Ishikawa (cell line): Measurements from ENCODE around the gene KCNT1.

Experiments used
- CEBPB ChIP-seq: IDR thresholded peaks from 2 replicates; pipeline ENCODE4 v1.6.1; 2012
- CREB1 ChIP-seq: IDR thresholded peaks from 2 replicates; pipeline ENCODE4 v1.6.1; 2012; ENCODE audit warnings: low read depth
- EGR1 ChIP-seq: IDR thresholded peaks from 2 replicates; pipeline ENCODE4 v1.6.1; 2012
- EP300 ChIP-seq: IDR thresholded peaks from 2 replicates; pipeline ENCODE4 v1.6.1; 2012; ENCODE audit warnings: borderline replicate concordance
- FOXM1 ChIP-seq: IDR thresholded peaks from 2 replicates; pipeline ENCODE4 v1.6.1; 2012; ENCODE audit warnings: low read depth, borderline replicate concordance
- NFIC ChIP-seq: IDR thresholded peaks from 2 replicates; pipeline ENCODE4 v1.6.1; 2012
- RAD21 ChIP-seq: IDR thresholded peaks from 2 replicates; pipeline ENCODE4 v1.6.1; 2012; ENCODE audit warnings: low read depth
- TAF1 ChIP-seq: IDR thresholded peaks from 2 replicates; pipeline ENCODE4 v1.6.1; 2012; ENCODE audit warnings: low read depth, mild to moderate bottlenecking
- TCF12 ChIP-seq: IDR thresholded peaks from 2 replicates; pipeline ENCODE4 v1.6.1; 2012; ENCODE audit warnings: low read depth
- TEAD4 ChIP-seq: IDR thresholded peaks from 2 replicates; pipeline ENCODE4 v1.6.1; 2012
- YY1 ChIP-seq: IDR thresholded peaks from 2 replicates; pipeline ENCODE4 v1.6.1; 2012; ENCODE audit warnings: low read depth
- ZBTB7A ChIP-seq: IDR thresholded peaks from 2 replicates; pipeline ENCODE4 v1.6.1; 2012; ENCODE audit warnings: low read depth
- TF ChIP-seq, protein P1 (sequence below): IDR thresholded peaks from 2 replicates; pipeline ENCODE4 v1.6.1; 2012
- TF ChIP-seq, protein P2 (sequence below): IDR thresholded peaks from 2 replicates; pipeline ENCODE4 v1.6.1; 2012
- TF ChIP-seq, protein P3 (sequence below): IDR thresholded peaks from 2 replicates; pipeline ENCODE4 v1.6.1; 2012; ENCODE audit warnings: low read depth, mild to moderate bottlenecking

KCNT1 gene

DNA sequence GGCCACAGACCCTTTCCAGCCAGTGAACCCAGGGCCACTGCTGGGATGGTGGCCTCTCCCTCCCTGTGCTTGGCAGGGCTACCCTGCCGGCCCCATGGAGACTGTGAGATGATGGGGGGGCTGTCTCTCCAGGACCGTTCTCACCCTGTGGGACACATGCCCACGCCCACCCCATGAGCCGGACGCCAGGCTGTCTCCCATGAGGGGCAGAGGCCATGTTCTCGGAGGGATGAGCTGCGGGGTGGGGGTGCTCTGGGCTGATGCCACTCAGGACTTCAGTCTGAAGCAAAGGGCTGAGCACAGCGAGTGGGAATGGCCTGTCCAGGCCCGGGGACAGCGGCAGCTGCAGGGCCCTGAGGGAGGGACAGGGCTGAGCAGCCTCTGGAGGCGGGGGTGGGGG is 88.9 kb downstream of the KCNT1 start:
- TF ChIP-seq TAF1 (no peak), RAD21 (no peak), TCF12 (no peak), ZBTB7A (no peak)

DNA sequence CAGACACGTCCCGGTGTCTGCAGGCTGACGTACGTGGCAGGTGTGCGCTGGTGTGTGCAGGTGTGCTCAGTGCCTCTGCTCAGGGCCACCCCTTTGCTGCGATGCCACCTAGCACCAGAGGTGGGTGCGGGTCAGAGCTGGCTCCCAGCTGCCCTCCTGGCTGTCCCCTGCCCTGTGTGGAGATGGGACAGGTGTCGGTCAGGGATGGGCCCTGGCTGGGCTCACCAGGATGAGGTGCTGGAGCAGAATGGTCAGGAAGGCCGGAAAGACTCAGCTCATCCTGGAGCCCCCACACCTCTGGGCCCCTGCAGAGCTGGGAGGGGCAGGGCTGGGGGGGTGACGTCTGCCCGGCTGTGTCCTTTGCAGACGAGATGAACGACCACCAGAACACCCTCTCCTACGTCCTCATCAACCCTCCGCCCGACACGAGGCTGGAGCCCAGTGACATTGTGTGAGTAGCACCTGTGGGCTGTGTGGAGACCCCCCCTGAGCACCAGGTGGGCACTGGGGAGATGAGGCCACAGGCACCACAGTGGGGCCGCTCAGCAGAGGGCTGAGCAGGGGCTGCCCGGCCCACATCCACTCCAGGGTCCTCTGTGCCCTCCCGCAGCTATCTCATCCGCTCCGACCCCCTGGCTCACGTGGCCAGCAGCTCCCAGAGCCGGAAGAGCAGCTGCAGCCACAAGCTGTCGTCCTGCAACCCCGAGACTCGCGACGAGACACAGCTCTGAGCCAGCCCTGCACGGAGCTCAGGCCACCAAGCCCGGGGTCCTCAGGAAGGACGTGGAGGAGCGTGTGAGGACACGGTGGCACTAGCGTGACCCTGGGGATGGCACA is 89.7 kb downstream of the KCNT1 start:
- TF ChIP-seq CREB1 (no peak), ZBTB7A (no peak)

DNA sequence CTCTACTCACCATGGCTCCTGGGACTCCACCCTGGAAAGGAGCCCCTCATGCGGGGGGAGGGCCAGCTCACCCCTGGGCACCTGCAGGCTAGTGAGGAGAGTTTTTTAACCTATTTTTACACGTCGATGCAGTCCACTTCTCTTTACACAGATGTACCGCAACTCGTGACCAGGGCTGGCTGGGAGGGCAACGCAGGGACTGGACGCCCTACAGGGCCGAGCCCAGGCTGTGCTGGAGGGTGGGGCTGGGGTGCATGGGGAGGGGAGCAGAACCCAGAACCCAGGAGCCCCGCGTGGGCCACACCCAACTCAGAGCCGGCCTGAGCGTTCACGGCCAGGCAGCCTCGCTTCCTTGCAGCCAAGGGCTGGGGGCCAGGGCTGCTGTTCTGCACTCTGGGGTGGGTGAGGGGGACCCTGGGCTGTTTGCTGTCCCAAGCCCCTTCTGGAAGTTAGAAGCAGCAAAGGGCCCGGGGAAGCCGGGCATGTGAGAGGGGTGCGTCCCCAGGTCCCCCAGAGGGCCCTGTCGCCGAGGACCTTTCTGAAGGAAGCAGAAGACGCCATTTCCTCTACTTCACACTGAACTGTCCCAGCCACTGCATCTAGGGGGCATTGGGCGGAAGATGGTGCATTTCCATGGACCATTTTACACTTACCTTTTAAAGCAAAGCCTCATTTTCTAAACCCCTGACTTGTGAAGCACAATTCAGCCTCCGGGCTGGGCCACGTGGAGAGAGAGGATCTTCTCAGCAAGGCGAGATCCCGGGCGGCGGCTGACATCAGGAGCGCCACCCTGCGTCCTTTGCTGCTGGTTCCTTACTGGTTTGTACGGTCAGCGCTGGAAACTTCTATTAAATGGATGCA is 90.5 kb downstream of the KCNT1 start:
- peak; percentile 48; the same call in 1 of the 2 replicates for TF ChIP-seq RAD21
- TF ChIP-seq, protein P1, sequence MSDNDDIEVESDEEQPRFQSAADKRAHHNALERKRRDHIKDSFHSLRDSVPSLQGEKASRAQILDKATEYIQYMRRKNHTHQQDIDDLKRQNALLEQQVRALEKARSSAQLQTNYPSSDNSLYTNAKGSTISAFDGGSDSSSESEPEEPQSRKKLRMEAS: peak; percentile 46; the same call in 1 of the 2 replicates
- TF ChIP-seq YY1: no peak
- TF ChIP-seq TAF1: no peak
- no peak for TF ChIP-seq CREB1
- TF ChIP-seq, protein P2, sequence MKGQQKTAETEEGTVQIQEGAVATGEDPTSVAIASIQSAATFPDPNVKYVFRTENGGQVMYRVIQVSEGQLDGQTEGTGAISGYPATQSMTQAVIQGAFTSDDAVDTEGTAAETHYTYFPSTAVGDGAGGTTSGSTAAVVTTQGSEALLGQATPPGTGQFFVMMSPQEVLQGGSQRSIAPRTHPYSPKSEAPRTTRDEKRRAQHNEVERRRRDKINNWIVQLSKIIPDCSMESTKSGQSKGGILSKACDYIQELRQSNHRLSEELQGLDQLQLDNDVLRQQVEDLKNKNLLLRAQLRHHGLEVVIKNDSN: 0 out of 2 replicates have a peak, but pooled peaks have one; percentile 9
- no peak for TF ChIP-seq TEAD4

DNA sequence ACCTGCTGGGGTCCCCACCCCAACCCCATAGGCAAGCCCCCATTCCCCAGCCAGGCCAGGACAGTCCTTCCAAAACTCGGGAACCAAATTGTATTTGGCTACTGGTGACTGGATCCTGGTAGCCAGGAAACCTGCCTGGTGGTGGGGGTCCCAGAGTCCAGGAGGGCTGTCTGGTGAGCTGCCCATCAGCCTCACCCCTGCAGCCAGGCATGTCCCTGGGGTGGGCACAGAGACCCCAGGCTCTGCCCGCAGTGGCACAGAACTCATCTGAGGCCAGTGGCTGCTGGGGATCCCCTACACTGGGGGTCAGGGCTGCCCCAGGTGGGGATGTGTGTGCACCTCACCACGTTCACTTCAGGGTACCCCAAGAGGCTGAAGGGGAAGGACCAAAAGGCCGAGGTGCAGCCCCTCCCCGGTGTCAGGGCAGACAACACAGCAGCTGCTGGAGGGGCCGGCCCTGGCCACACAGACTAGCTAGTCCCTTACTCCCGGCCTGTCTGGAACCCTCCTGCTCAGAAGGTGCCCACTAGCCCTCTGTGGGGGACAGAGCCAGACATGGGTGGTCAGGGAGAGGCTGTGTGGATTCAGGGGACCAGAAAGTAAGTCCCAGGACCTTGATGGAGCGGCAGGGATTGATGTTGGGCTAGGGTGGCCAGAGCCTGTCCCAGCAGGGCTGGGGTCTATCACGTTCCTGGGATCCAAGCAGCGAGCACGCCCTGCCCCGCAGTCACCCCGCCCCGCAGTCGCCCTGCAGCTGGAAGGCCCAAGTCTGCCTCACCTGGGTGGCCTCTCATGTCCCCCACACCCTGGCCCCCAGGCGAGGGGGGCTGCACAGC is 91.5 kb downstream of the KCNT1 start:
- TF ChIP-seq RAD21: no peak
- no peak for TF ChIP-seq YY1

DNA sequence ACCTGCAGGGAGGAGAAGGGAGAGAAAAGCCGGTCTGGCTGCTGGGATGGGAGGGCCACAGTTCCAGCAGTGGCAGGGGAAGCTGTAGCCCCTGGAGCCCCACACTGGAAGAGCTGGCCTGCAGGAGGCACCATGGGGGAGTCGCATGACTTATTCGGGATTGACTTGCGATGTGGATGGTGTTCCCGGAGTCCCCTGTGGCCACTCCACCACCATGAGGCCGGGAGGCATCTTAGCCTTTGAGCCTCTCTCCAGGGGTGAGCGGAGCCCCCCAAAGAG is 92.0 kb downstream of the KCNT1 start:
- TF ChIP-seq, protein P1: no peak
- no peak for TF ChIP-seq TCF12
- TF ChIP-seq TAF1: no peak
- no peak for TF ChIP-seq ZBTB7A
- TF ChIP-seq, protein P3, sequence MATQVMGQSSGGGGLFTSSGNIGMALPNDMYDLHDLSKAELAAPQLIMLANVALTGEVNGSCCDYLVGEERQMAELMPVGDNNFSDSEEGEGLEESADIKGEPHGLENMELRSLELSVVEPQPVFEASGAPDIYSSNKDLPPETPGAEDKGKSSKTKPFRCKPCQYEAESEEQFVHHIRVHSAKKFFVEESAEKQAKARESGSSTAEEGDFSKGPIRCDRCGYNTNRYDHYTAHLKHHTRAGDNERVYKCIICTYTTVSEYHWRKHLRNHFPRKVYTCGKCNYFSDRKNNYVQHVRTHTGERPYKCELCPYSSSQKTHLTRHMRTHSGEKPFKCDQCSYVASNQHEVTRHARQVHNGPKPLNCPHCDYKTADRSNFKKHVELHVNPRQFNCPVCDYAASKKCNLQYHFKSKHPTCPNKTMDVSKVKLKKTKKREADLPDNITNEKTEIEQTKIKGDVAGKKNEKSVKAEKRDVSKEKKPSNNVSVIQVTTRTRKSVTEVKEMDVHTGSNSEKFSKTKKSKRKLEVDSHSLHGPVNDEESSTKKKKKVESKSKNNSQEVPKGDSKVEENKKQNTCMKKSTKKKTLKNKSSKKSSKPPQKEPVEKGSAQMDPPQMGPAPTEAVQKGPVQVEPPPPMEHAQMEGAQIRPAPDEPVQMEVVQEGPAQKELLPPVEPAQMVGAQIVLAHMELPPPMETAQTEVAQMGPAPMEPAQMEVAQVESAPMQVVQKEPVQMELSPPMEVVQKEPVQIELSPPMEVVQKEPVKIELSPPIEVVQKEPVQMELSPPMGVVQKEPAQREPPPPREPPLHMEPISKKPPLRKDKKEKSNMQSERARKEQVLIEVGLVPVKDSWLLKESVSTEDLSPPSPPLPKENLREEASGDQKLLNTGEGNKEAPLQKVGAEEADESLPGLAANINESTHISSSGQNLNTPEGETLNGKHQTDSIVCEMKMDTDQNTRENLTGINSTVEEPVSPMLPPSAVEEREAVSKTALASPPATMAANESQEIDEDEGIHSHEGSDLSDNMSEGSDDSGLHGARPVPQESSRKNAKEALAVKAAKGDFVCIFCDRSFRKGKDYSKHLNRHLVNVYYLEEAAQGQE: no peak
- no peak for TF ChIP-seq EGR1
- TF ChIP-seq RAD21: no peak
- no peak for TF ChIP-seq TEAD4
- TF ChIP-seq CEBPB: no peak
- no peak for TF ChIP-seq CREB1
- no peak for TF ChIP-seq YY1
- TF ChIP-seq FOXM1: no peak
- TF ChIP-seq EP300: no peak
- TF ChIP-seq, protein P2: no peak
- no peak for TF ChIP-seq NFIC

DNA sequence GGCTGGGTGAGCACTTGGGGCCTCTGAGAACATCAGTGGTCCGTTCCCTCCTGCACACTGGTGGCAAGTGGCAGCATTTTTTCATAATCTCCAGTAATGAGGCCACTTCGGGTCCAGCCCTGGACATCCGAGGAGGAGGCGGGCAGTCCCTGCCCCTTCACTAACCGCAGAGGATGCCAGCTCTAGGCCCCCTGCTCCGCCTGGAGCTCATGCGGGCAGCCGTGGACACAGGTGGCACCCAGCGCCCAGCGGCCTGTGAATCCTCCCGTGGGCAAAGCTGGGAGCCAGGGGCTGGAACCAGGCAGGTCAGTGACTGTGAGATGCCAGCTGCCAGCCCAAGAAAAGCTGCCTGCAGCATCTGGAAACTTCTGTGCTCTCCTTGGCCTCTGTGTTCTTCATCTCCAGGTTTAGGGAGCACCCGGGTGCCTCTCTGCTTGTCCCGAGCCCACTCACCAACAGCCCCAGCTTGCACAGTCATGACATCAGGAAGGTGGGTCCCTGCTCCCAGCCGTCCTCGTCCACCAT is 92.4 kb downstream of the KCNT1 start:
- TF ChIP-seq ZBTB7A (no peak), RAD21 (no peak), CEBPB (no peak), NFIC (no peak), EGR1 (no peak)

DNA sequence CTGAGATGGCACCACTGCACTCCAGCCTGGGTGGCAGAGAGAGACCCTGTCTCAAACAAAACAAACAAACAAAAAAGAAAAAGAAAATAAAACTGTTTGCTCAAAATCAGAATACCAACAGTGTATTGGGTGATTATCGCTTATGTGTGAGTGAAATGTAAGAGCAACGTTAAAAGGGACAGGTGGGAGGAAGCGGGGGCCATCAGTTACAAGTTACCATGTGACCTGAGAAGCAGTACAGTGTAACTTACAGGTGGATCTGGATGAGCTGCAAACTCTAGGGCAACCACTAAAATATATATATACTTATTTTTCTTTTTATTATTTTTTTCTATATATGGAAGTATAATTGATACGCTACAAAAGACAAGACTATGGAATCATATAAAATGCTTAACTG is 93.4 kb downstream of the KCNT1 start:
- no peak for TF ChIP-seq YY1
- no peak for TF ChIP-seq RAD21
- no peak for TF ChIP-seq TAF1
- no peak for TF ChIP-seq EGR1
- no peak for TF ChIP-seq CEBPB
- TF ChIP-seq, protein P3: no peak
- no peak for TF ChIP-seq EP300
